H1 (cell line): Measurements from ENCODE around the gene TPD52L2. TPM values are rescaled to one million over a fixed set of nuclear protein-coding genes. Genes with fewer than 3 reads are reported as not detected.

Source experiments
- BACH1 ChIP-seq: IDR thresholded peaks from 2 replicates; pipeline ENCODE4 v1.6.1; 2012; ENCODE audit warnings: low read length, improper control_type of control experiment
- CBX5 ChIP-seq: fragments of 300-800, 300-1000 bp; sonication (generic); IDR thresholded peaks from 2 replicates; pipeline ENCODE4 v1.7.1; 2016; ENCODE audit warnings: antibody characterized with exemption, low read length, low read depth
- FOSL1 ChIP-seq: IDR thresholded peaks from 2 replicates; pipeline ENCODE4 v1.6.1; 2011; ENCODE audit warnings: mild to moderate bottlenecking, low read depth, low read length, moderate library complexity; ENCODE audit not compliant: insufficient read depth
- KDM5A ChIP-seq: fragments of 200-600 bp; IDR thresholded peaks from 2 replicates; pipeline ENCODE4 v1.7.1; 2012; ENCODE audit warnings: mild to moderate bottlenecking, low read length, inconsistent platforms, mixed read lengths
- SIX5 ChIP-seq: IDR thresholded peaks from 2 replicates; pipeline ENCODE4 v1.6.1; 2011; ENCODE audit warnings: mild to moderate bottlenecking, low read depth, low read length
- SP2 ChIP-seq: IDR thresholded peaks from 2 replicates; pipeline ENCODE4 v1.6.1; 2012; ENCODE audit warnings: mild to moderate bottlenecking, low read length, inconsistent platforms
- TBP ChIP-seq: IDR thresholded peaks from 2 replicates; pipeline ENCODE4 v1.6.1; 2011; ENCODE audit warnings: low read depth, low read length, improper control_type of control experiment
- polyA plus RNA-seq, 7 experiments: library from polyadenylated mRNA; depleted of rRNA in 3 of 7; stranded (reverse) in 5 of 7; unstranded in 2 of 7; fragments of >200 nt in 5 of 7; fragments of 200-250 nt in 2 of 7; gene quantifications; 1 replicate in 5 of 7; 2 replicates in 1 of 7; 4 replicates in 1 of 7; pipeline versions ENCODE4 v1.2.1 to v1.2.3, GENCODE V29; 2011 to 2013; ENCODE audit warnings: missing spikeins in 2 of 7, mixed read lengths in 2 of 7
- total RNA-seq: library from RNA; stranded (reverse); fragmentation: NEBNext Ultra II Directional; extraction: Animal tissue kit (Norgen Biotek cat#: 25700); gene quantifications from 2 replicates; pipeline ENCODE4 v1.2.1, GENCODE V29; 2021

The TPD52L2 gene
- total and polyA plus RNA-seq, 2 of the 8 experiments (the other 6 are each of a cell fraction or from before 2014, with no cell fraction given) = 77.1 to 80.2 TPM

GRCh38 chr20:63884506-63885263 is 19.6 kb downstream of the TPD52L2 start (continued):
- TF ChIP-seq FOSL1 (no peak), CBX5 (no peak), KDM5A (no peak), SIX5 (no peak), BACH1 (no peak), SP2 (no peak), TBP (no peak)
